ENCODE measurements around the gene ANKRD2. TPM values are rescaled to one million over a fixed set of nuclear protein-coding genes. Genes with fewer than 3 reads are reported as not detected.

ANKRD2 gene
- total and polyA plus RNA-seq, 10 of the 15 experiments (the other 5 are each of a cell fraction or from before 2014, with no cell fraction given) = 0.18 to 0.23 TPM; not detected in 8

GRCh38 chr10:97570789-97571471, 1.6 kb upstream of the ANKRD2 start:
- ChIA-PET RAD21 (ENCODE audit: unreplicated experiment) (interaction anchor here (0.8 to 2.3 kb wide), 8 partner anchors 15 to 130 kb away, joined by 3 to 8 read pairs (median 4); partner anchors contain the start of gene AVPI1), POLR2A (no interaction called here), SMC1A (ENCODE audit: uncharacterized antibody, unreplicated experiment) (interaction anchor here (0.9 to 1.9 kb wide), 5 partner anchors 11 to 76 kb away, joined by 3 to 9 read pairs (median 4); no protein-coding TSS in a partner anchor), CTCF (interaction anchor here (0.6 to 3.9 kb wide), 18 partner anchors 12 to 370 kb away, joined by 3 to 29 read pairs (median 8); partner anchors contain the start of genes AVPI1 and HOGA1)
- Histone ChIP-seq H3K9ac (ENCODE audit: control insufficient read depth, insufficient read depth, low read length) (no peak overlapping the region), H3K36me3 (ENCODE audit: control insufficient read depth in 2 of 2, insufficient read depth in 2 of 2, low read length in 1 of 2) (no peaks in the 10 kb centered on the region), H3K79me2 (ENCODE audit: control insufficient read depth, insufficient read depth, low read length) (no peaks in the 10 kb centered on the region), H3K4me1 (ENCODE audit: control insufficient read depth, insufficient read depth, low read length) (no peaks in the 10 kb centered on the region), H3K27me3 (replicated peaks in 1 of 2; ENCODE audit: control insufficient read depth in 2 of 2, insufficient read depth in 2 of 2, low read length in 1 of 2) (no peaks in the 10 kb centered on the region), H3K4me3 (no peak overlapping the region), H3K4me2 (ENCODE audit: control insufficient read depth, insufficient read depth) (no peak overlapping the region), H3K27ac (ENCODE audit: control insufficient read depth, insufficient read depth) (no peak overlapping the region), H3K9me3 (replicated peaks; ENCODE audit: control insufficient read depth, insufficient read depth, low read length) (no peaks in the 10 kb centered on the region), H2AFZ (ENCODE audit: control insufficient read depth, low read depth, low read length) (no peak overlapping the region), H4K20me1 (ENCODE audit: control insufficient read depth, insufficient read depth) (no peaks in the 10 kb centered on the region)
- ATAC-seq = no peak
- no peak for DNase-seq (ENCODE audit: low read depth, low spot score)
- TF ChIP-seq NKRF (conservative IDR thresholded peaks at IDR 0.05) (no peak), MEF2B (IDR thresholded peaks at IDR 0.05; ENCODE audit: partially characterized antibody, poor library complexity, severe bottlenecking) (no peak), FOS (IDR thresholded peaks at IDR 0.05; ENCODE audit: borderline replicate concordance, extremely low read depth, insufficient read length) (no peak), NFIC (IDR thresholded peaks at IDR 0.05; ENCODE audit: low read depth, low read length) (no peak), REST (IDR thresholded peaks at IDR 0.05; ENCODE audit: low read depth, low read length) (no peak), ETV6 (conservative IDR thresholded peaks at IDR 0.05 in 1 of 2, IDR thresholded peaks at IDR 0.05 in 1 of 2; ENCODE audit: borderline replicate concordance in 1 of 2, low read depth in 1 of 2) (no peak), SMARCA5 (IDR thresholded peaks at IDR 0.05) (no peak), ATF2 (IDR thresholded peaks at IDR 0.05; ENCODE audit: low read length) (no peak), CHD4 (IDR thresholded peaks at IDR 0.05) (no peak), ATF3 (IDR thresholded peaks at IDR 0.05; ENCODE audit: borderline replicate concordance, extremely low read depth, low read depth, low read length) (no peak), SMAD1 (IDR thresholded peaks at IDR 0.05; ENCODE audit: low read depth, partially characterized antibody) (no peak), JUNB (IDR thresholded peaks at IDR 0.05) (no peak), RELA (IDR thresholded peaks at IDR 0.05; ENCODE audit: borderline replicate concordance, partially characterized antibody) (no peak), MYB (IDR thresholded peaks at IDR 0.05; ENCODE audit: borderline replicate concordance, low read depth, low read length) (no peak), ZNF207 (IDR thresholded peaks at IDR 0.05; ENCODE audit: borderline replicate concordance) (no peak)
- no peak for FAIRE-seq
- BruUV-seq (replicated peaks) = no TSS peak
- intact Hi-C loops (cut with micrococcal nuclease; ENCODE audit: unreplicated experiment) (no loop called here), in situ Hi-C loops (cut with MboI) (no loop called here)
- WGBS (ENCODE audit: insufficient coverage, insufficient replicate concordance, low lambda C conversion rate, missing lambda C conversion rate) = 41% methylated on average over 5 of the region's 5 CpGs

Data from GM12878 (cell line).